ENCODE results near the gene IL15RA.

GRCh38 chr10:5985029-5985428 lies 7.7 kb upstream of the IL15RA start:
- no peak for TF ChIP-seq TBP (IDR thresholded peaks at IDR 0.05; ENCODE audit: low read depth, low read length)
- TF ChIP-seq CTCF (IDR thresholded peaks at IDR 0.05; ENCODE audit: control extremely low read depth in 1 of 3, insufficient read depth in 1 of 3, low read depth in 1 of 3, low read length in 3 of 3), result no peak
- TF ChIP-seq NRF1 (IDR thresholded peaks at IDR 0.05; ENCODE audit: low read depth, low read length), result no peak
